GM23338 (cell line): Measurements from ENCODE around the gene ZNF581. TPM values are rescaled to one million over a fixed set of nuclear protein-coding genes. Genes with fewer than 3 reads are reported as not detected.

Source experiments
- ATAC-seq: fragments of 200-7000 bp; cut with Tn5 transposase; 3 replicates; pipeline ENCODE4 v1.9.1; 2020
- DNase-seq: peaks from one replicate; pipeline ENCODE4 v3.0.0-alpha.2; 2015; ENCODE audit warnings: low spot score
- H2AFZ ChIP-seq: fragments of 200-600 bp; sonication (generic); 2 replicates; pipeline ENCODE4 v1.8.0; 2016; ENCODE audit warnings: antibody characterized with exemption, mild to moderate bottlenecking, moderate library complexity
- H3F3A ChIP-seq: fragments of 200-600 bp; sonication (generic); replicated peaks from 2 replicates; pipeline ENCODE4 v1.8.0; 2017; ENCODE audit warnings: antibody characterized with exemption, mixed run types, low read depth
- H3K27ac ChIP-seq: fragments of 200-600 bp; sonication (generic); 2 replicates; pipeline ENCODE4 v1.6.1; 2016; ENCODE audit warnings: low read depth
- H3K27me3 ChIP-seq: fragments of 200-600 bp; sonication (generic); 2 replicates; pipeline ENCODE4 v1.8.0; 2016; ENCODE audit warnings: mild to moderate bottlenecking, mixed run types, moderate library complexity; ENCODE audit not compliant: insufficient read depth
- H3K36me3 ChIP-seq: fragments of 200-600 bp; sonication (generic); 2 replicates; pipeline ENCODE4 v1.8.0; 2016; ENCODE audit warnings: mild to moderate bottlenecking; ENCODE audit not compliant: insufficient read depth
- H3K4me1 ChIP-seq: fragments of 200-600 bp; sonication (generic); 2 replicates; pipeline ENCODE4 v1.8.0; 2016; ENCODE audit warnings: mild to moderate bottlenecking, moderate library complexity; ENCODE audit not compliant: insufficient read depth
- H3K4me2 ChIP-seq: fragments of 200-600 bp; sonication (generic); 2 replicates; pipeline ENCODE4 v1.7.1; 2017; ENCODE audit warnings: mixed run types
- H3K4me3 ChIP-seq: fragments of 200-600 bp; sonication (generic); 2 replicates; pipeline ENCODE4 v1.6.1; 2016; ENCODE audit warnings: mixed run types
- H3K79me2 ChIP-seq: fragments of 200-600 bp; sonication (generic); replicated peaks from 2 replicates; pipeline ENCODE4 v1.8.0; 2017; ENCODE audit warnings: mild to moderate bottlenecking; ENCODE audit not compliant: insufficient read depth
- H3K9me2 ChIP-seq: fragments of 200-600 bp; sonication (generic); 2 replicates; pipeline ENCODE4 v1.8.0; 2017; ENCODE audit not compliant: insufficient read depth
- H4K20me1 ChIP-seq: fragments of 200-600 bp; sonication (generic); replicated peaks from 2 replicates; pipeline ENCODE4 v1.8.0; 2017; ENCODE audit warnings: mild to moderate bottlenecking; ENCODE audit not compliant: insufficient read depth
- H3K27ac Mint-ChIP-seq: 2 replicates; pipeline ENCODE4 v1.8.0; 2020; ENCODE audit warnings: inconsistent platforms, mild to moderate bottlenecking, moderate library complexity, mixed read lengths
- H3K27me3 Mint-ChIP-seq: 3 replicates; pipeline ENCODE4 v1.8.0; 2022; ENCODE audit warnings: low read depth, mild to moderate bottlenecking, moderate library complexity, mixed read lengths, inconsistent platforms; ENCODE audit not compliant: insufficient read depth, poor library complexity
- H3K36me3 Mint-ChIP-seq: 3 replicates; pipeline ENCODE4 v1.8.0; 2021; ENCODE audit warnings: low read depth, mild to moderate bottlenecking, inconsistent platforms, moderate library complexity, mixed read lengths
- H3K4me1 Mint-ChIP-seq: 3 replicates; pipeline ENCODE4 v1.8.0; 2020; ENCODE audit warnings: mild to moderate bottlenecking, inconsistent platforms, mixed read lengths
- H3K4me3 Mint-ChIP-seq: 3 replicates; pipeline ENCODE4 v1.8.0; 2021; ENCODE audit warnings: moderate library complexity, mild to moderate bottlenecking, inconsistent platforms, mixed read lengths
- H3K9me3 Mint-ChIP-seq: 3 replicates; pipeline ENCODE4 v1.8.0; 2020; ENCODE audit warnings: moderate library complexity, mild to moderate bottlenecking, inconsistent platforms, mixed read lengths
- CREB1 ChIP-seq: fragments of 250-450 bp; sonication (Bioruptor Pico); IDR thresholded peaks from 2 replicates; pipeline ENCODE4 v1.5.0; 2020; ENCODE audit warnings: low read depth, mild to moderate bottlenecking, moderate library complexity
- CTCF ChIP-seq, 2 experiments: fragments of 200-600 bp in 1 of 2; sonication (generic) in 1 of 2; conservative IDR thresholded peaks; 2 replicates each; pipeline versions ENCODE4 v1.5.1 to v1.6.1; 2016 to 2017; ENCODE audit warnings: antibody characterized with exemption in 2 of 2, low read depth in 2 of 2, mild to moderate bottlenecking in 2 of 2, moderate library complexity in 1 of 2
- EZH2 ChIP-seq: fragments of 200-600 bp; sonication (generic); IDR thresholded peaks from one replicate; pipeline ENCODE4 v1.8.0; 2017; ENCODE audit warnings: antibody characterized with exemption, mild to moderate bottlenecking, low read depth; ENCODE audit not compliant: unreplicated experiment
- EZH2phosphoT487 ChIP-seq: fragments of 200-600 bp; sonication (generic); IDR thresholded peaks from one replicate; pipeline ENCODE4 v1.8.1; 2018; ENCODE audit warnings: antibody characterized with exemption; ENCODE audit not compliant: unreplicated experiment
- JUNB ChIP-seq: IDR thresholded peaks from one replicate; pipeline ENCODE4 v1.6.1; 2016; ENCODE audit warnings: antibody characterized with exemption; ENCODE audit not compliant: unreplicated experiment
- NANOG ChIP-seq: IDR thresholded peaks from 2 replicates; pipeline ENCODE4 v1.6.1; 2016; ENCODE audit warnings: antibody characterized with exemption, borderline replicate concordance
- POLR2AphosphoS5 ChIP-seq: IDR thresholded peaks from 2 replicates; pipeline ENCODE4 v1.6.1; 2016; ENCODE audit warnings: antibody characterized with exemption, low read depth
- REST ChIP-seq: IDR thresholded peaks from one replicate; pipeline ENCODE4 v1.6.1; 2018; ENCODE audit warnings: antibody characterized with exemption; ENCODE audit not compliant: unreplicated experiment
- STAT1 ChIP-seq: IDR thresholded peaks from one replicate; pipeline ENCODE4 v1.6.1; 2016; ENCODE audit warnings: antibody characterized with exemption; ENCODE audit not compliant: unreplicated experiment
- ZNF331 ChIP-seq: fragments of 250-450 bp; sonication (Bioruptor Pico); IDR thresholded peaks from 2 replicates; pipeline ENCODE4 v1.5.0; 2020; ENCODE audit warnings: low read depth, mild to moderate bottlenecking, moderate library complexity
- polyA plus RNA-seq: library from polyadenylated mRNA; unstranded; fragments of >200 nt; fragmentation: Nextera tagmentation; extraction: Ambion mirVana; gene quantifications from 2 replicates; pipeline ENCODE4 v1.2.1, GENCODE V29; 2016
- total RNA-seq: library from RNA; depleted of rRNA; stranded (reverse); fragments of >200 nt; shearing (Covaris generic); gene quantifications from 2 replicates; pipeline ENCODE4 v1.2.3, GENCODE V29; 2014
- TF ChIP-seq, protein P1 (sequence below): IDR thresholded peaks from 2 replicates; pipeline ENCODE4 v1.6.1; 2016; ENCODE audit warnings: antibody characterized with exemption

The ZNF581 gene
- total and polyA plus RNA-seq, 2 experiments from 2014 or later: 48.5 to 87.6 TPM

- H3K27ac ChIP-seq: no peak overlapping the region
- H3K27me3 Mint-ChIP-seq: peaks cover 18% of the 10 kb centered on the region
- 0 out of 2 replicates have a peak, but pooled peaks cover 5% of the 10 kb centered on the region for H3K27me3 ChIP-seq
- peaks cover 13% of the 10 kb centered on the region; the same call in 2 of the 3 replicates for H3K4me1 Mint-ChIP-seq
- H3K27ac Mint-ChIP-seq: no peak overlapping the region
- no peaks in the 10 kb centered on the region for H3K36me3 ChIP-seq
- H2AFZ ChIP-seq: no peak overlapping the region
- peak overlapping the region; percentile 79 for H3K4me3 Mint-ChIP-seq
- H3K79me2 ChIP-seq: peaks cover 9% of the 10 kb centered on the region
- no peak overlapping the region for H3K4me2 ChIP-seq
- no peaks in the 10 kb centered on the region; the same call in 1 of the 2 replicates for H3K4me1 ChIP-seq
- no peak overlapping the region for H3K4me3 ChIP-seq
- no peak for DNase-seq
- peaks cover 12% of the 10 kb centered on the region for H3F3A ChIP-seq
- TF ChIP-seq, protein P1, sequence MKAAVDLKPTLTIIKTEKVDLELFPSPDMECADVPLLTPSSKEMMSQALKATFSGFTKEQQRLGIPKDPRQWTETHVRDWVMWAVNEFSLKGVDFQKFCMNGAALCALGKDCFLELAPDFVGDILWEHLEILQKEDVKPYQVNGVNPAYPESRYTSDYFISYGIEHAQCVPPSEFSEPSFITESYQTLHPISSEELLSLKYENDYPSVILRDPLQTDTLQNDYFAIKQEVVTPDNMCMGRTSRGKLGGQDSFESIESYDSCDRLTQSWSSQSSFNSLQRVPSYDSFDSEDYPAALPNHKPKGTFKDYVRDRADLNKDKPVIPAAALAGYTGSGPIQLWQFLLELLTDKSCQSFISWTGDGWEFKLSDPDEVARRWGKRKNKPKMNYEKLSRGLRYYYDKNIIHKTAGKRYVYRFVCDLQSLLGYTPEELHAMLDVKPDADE: no peak
- peaks cover 3% of the 10 kb centered on the region; the same call in 2 of the 3 replicates for H3K9me3 Mint-ChIP-seq
- no peaks in the 10 kb centered on the region for H3K9me2 ChIP-seq
- H3K36me3 Mint-ChIP-seq: peaks cover 35% of the 10 kb centered on the region
- no peak for ATAC-seq
- H4K20me1 ChIP-seq: peaks cover 5% of the 10 kb centered on the region
Observed at GRCh38 chr19:55623130-55623529, 20.3 kb upstream of the ZNF581 start.

DNA sequence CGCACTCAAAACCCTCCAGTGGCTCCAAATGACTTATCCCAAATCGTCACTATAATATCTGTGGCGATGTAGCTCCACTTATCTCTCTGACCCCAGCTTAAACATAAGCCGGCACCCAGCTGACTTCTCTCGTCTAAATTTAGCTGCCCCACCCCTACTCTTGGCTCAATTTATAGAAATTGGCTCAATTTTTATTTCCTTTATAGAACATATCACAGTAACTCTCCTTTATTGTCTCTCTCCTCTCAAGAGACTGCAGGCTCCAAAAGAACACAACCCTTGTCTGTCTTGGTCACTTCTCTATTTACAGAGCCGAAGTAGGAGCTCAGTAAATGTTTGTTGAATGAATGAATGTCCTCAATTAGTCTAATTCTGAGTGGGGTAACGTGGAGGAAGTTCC lies 19.9 kb upstream of the ZNF581 start:
- Histone ChIP-seq H3K4me2 (peak overlapping the region; percentile 19; the same call in 1 of the 2 replicates), H3K79me2 (peaks cover 9% of the 10 kb centered on the region), H3K36me3 (no peaks in the 10 kb centered on the region), H3K9me2 (no peaks in the 10 kb centered on the region), H3K27ac (no peak overlapping the region), H3F3A (peaks cover 12% of the 10 kb centered on the region), H3K4me3 (peak overlapping the region; percentile 35; the same call in 1 of the 2 replicates), H4K20me1 (peaks cover 5% of the 10 kb centered on the region), H3K4me1 (no peaks in the 10 kb centered on the region; the same call in 1 of the 2 replicates), H3K27me3 (0 out of 2 replicates have a peak, but pooled peaks cover 5% of the 10 kb centered on the region), H2AFZ (no peak overlapping the region)
- H3K27ac Mint-ChIP-seq: peak overlapping the region; percentile 98; the same call in 1 of the 2 replicates
- ATAC-seq (no peak), DNase-seq (no peak)
- peak overlapping the region; percentile 79 for H3K4me3 Mint-ChIP-seq
- peaks cover 34% of the 10 kb centered on the region for H3K36me3 Mint-ChIP-seq
- peaks cover 1% of the 10 kb centered on the region; the same call in 1 of the 3 replicates for H3K9me3 Mint-ChIP-seq
- H3K27me3 Mint-ChIP-seq: peaks cover 20% of the 10 kb centered on the region
- peaks cover 13% of the 10 kb centered on the region; the same call in 2 of the 3 replicates for H3K4me1 Mint-ChIP-seq
- TF ChIP-seq CREB1 (CRISPR knock-in tag): no peak
- no peak for TF ChIP-seq JUNB
- no peak for TF ChIP-seq EZH2
- TF ChIP-seq STAT1: no peak
- TF ChIP-seq REST: no peak
- no peak for TF ChIP-seq NANOG
- no peak for TF ChIP-seq EZH2phosphoT487
- TF ChIP-seq POLR2AphosphoS5: no peak
- TF ChIP-seq ZNF331 (CRISPR knock-in tag): no peak
- no peak for TF ChIP-seq CTCF (conservative IDR thresholded peaks at IDR 0.05; ENCODE audit: low read depth in 2 of 2)
